Inferior parietal cortex (tissue), 1 donor: ENCODE measurements around the gene IGFBP2.

Experiments used
- DNase-seq: peaks from one replicate; pipeline ENCODE4 v3.0.0-alpha.2; 2016; ENCODE audit errors: extremely low spot score

The IGFBP2 gene

DNA sequence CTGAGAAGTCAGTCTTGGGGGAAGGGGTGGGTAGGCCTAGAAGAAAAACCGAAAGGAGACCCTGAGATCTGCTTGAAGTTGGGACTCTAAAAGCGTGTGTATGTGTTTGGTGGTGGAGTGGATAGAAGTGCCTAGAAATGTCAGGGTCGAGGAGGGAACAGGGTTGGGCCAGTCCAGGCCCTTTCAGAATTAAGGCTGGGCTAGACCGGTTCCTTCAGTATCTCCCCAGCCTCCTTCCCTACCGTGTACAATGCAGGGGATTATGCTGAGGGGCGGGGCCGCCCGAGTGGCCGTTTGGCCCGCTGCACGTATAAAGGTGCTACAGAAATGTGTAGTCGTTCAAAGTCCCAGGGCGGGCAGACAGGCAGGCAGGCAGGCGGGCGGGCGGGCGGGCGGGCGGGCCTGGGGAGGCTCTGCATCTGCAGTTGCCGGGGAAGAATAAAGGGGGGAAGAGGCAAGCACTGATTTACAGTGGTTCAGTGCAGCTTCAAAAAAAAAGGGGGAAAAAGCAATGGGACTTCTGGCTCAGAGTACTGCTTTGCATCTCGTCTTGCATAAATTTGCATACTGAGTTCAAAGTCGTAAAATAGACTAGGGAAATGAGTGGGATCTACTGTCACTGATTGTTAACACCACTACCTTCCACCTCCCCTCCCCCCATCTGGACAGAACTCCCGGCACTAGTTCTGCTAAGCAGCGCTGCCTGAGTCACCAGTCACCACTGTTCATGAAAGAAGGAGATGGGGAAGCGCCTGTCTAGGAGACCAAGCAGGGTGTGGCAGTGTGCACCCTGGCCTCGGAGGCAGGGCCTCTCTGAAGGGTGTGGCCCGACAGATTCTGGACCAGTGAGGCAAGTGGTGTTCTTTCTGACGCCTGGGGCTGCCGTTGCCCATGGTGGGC is 3.6 kb downstream of the IGFBP2 start:
- no peak for DNase-seq

GRCh38 chr2:216637472-216637871 is 4.3 kb downstream of the IGFBP2 start:
- DNase-seq, result no peak

DNA sequence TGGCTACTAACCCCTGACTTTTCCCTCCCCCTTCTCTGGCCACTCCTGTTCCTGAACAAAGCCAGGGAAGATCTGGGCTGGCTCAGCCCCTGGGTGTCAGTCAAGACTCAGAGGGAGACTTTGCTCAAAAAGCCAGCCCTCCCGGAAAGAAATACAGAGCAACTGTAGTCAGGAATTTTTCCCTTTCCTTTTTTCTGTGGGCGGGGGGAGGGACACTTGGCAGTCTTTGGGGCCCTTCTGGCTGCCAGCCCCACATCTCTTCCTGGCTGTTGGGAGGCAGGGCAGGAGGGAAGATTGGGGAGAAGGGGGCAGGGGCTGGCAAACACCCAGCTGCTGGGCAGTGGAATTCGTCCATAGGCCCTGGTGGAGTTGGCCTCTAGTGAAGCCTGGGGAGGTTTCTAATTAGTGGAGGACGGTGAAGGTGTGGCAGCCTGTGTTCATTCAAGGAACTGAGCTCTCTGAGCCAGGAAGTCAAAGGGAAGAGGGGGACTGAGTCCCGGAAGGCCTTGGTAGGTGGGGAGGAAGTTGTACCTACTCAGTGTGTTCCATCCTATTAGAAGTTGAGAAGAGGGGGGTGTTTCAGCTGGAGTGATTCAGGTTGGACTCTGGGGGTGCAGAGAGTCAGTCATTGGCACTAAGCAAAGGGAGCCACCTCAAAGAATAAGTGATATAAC is 10.9 kb downstream of the IGFBP2 start:
- no peak for DNase-seq

DNA sequence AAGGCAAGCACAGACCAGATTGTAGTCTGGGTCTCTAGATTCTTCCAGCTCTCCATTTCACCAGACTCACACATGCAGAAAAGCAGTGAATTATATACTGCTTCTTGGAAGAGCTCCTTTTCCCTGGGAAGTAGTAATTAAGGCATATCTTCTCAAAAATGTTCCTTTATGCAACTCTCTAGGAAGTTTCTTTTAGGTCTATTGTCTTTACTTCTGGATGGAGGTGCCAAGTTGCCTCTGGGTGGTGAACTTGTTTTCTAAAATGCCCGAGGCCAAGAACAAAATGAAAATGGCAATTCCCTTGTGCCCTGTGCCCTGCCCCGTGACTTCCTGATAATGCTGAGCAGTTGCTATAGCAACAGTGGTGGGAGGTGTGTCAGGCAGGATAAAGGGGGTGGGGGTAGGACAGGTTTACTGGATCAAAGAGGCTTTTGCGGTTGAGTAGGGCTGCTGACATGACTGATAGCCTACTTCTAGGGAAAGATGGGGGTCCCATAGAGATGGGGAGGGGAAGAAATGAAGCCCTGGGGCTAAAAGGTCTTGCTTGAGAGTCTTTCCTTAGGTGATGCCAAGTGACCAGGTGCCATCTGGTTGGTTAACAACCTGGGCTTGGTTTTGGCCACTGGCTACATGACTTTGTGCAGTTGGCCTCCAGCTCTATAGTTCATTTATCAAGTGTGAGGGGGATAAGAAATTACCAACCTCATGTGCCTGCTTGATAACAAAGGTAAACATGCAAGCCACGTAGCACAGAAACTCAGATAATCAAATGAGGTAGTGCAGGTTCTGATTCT is 11.8 kb downstream of the IGFBP2 start:
- no peak for DNase-seq

- DNase-seq, result no peak
Measured at GRCh38 chr2:216645636-216645950, 12.4 kb downstream of the IGFBP2 start.

GRCh38 chr2:216646116-216646515 is 12.9 kb downstream of the IGFBP2 start:
- no peak for DNase-seq

DNA sequence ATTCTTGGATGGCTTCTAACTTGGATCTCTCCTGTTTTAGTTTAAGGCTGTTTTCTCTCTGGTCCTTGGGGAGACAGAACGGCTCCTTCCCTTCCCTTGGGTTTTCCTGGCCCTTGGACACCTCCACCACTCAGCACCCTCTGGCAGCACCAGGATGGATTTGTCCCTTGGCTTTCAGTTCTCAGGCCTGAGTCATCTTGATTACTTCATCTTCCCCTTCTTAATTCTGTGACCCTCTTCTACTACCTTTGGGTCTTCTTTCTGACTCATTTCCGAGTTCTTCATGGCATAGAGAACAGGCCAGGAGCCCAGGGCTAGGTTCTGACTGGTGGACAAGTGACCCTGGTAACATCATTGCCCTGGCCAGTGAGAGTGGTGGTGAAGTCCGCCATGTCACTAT is 14.9 kb downstream of the IGFBP2 start:
- no peak for DNase-seq

GRCh38 chr2:216649574-216649973 is 16.4 kb downstream of the IGFBP2 start:
- no peak for DNase-seq

DNA sequence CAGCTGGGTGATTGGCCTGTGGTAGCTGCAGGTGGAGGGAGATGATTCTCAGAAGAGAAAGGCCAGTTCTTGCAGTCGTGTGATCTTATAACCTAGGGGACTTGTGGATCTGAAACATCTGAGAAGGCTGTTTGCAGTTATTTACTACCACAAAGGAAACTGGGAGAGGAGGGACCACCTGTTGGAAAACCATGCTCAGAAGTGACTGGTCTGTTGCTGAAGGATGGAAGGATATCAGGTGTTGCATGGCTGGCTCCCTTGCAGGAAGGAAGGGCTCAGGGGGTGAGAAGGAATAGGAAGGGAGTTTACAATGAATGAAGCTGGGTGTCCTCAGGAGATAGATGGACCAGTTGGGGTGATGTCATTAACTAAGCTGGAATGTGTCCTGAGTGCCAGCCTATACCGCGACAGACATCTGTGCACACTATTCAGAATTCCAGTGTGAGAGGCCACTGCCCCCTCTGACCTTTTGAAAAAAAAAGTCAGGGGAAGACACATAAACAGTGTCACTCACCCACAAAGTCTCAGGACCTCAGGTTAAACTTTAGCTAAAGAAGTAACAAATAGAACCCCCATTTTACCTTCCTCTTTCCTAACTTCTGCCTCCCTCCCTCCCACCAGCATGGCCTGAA is 17.5 kb downstream of the IGFBP2 start:
- no peak for DNase-seq

DNA sequence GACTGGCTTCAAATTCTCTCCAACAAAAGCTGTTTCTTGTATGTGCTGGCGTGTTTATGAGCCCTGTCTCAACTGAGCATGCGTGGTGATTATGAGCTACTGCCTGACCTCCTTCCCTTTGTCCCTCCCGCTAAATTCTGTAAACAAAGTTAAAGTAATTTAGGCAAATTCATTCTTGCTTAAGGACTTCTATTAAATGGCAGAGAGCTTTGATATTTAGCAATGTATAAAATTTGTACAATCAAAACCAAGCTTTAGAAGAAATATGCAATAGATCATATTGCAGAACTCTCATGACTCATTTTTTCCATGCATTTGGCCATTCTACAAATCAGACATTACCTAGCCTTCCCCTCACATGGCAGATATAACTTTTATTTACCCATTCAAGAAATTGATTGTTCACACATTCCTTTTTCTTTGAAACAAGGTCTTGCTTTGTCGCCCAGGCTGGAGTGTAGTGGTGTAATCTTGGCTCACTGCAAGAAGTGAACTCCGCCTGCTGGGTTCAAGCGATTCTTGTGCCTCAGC is 18.2 kb downstream of the IGFBP2 start:
- DNase-seq, result no peak

DNA sequence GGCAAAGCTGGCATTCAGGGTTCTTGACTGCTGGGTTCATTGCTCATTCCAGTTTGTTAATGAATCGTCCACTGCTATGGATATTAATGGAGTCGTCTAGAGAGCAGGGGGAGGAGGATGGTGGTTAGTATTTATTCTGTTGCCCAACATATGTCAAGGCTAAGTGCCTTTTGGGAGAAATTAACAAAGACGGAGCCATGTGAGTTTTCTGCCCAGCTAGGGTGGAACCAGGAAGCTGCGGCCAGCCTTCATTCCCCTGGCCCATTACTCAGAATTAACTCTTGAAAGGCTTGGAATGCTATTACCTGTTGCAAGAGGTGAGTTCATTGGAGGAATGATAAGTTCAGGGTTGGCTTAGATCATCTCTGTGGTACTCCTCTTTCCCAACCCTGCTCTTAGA is 19.3 kb downstream of the IGFBP2 start:
- DNase-seq, result no peak

DNA sequence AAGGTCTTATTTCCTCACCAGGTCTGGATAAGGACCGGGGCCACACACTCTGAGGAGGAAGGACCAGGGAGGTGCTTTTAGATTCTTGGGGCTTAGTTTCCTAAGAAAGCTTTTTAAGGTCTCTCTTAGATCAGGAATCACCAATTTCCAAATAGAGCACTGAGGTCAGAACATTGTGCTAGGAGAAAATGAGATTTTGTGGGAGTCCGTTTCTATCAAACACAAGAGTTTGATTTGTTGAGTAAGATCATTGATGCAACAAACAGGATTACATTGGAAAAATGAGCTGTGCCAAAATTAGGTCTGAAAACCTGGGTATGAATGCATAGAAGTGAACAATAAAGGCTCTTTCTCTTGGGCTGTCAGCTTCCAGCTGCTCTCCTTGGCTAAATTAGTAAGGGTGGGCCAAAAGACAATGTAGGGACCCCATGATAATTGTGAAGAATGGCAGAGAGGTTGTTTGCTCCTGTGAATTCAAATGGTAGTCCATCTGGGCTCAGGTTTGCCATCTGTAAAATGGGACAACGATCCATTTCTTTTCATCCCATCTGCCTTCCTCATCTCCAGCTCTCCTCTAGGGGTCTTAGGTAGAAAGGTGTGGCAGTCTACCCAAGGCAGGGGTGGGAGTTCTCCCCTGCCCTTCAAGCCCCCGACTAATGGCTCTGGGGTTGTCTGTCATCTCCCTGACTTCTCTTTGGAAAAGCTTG is 20.0 kb downstream of the IGFBP2 start:
- DNase-seq, result no peak

- DNase-seq, result no peak
Measured at GRCh38 chr2:216653931-216654365, 20.7 kb downstream of the IGFBP2 start.

GRCh38 chr2:216654528-216655052 is 21.4 kb downstream of the IGFBP2 start:
- no peak for DNase-seq

DNA sequence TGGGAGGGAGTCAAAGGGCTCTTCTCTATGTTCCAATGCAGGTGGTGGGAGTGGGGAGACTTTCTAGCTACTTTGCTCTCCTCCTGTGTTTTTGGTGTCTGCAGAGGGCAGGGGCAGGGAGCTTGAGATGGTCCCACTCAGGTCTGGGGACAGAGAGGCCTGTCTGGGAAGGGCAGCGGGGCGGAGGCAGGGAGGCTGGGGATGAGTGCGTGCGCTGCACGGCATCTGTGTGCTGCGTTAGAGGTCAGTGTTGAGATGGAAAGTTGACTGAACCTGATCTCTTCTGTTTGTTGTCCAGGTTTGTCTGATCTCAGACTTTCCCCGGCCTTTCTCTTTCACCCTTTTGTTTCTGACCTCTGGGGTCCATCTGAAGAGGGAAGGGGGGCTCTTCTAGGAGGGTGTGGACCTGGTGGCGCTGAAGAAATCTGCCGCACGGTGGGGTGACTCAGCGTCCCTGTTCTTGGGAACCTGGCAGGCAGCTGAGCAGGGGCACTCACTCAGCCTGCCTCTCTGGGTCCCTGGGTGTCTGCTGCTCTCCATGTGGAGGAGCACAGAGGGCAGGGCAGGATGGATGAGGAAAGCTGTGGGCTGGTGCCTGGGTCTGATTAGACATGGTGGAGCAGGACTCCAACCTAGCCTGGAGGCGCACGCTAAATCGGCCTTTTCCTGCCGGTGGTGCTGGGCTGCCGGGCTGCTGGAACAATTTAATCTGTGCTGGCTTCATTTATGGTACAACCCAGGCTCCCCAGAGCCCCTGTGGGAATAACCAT is 24.1 kb downstream of the IGFBP2 start:
- DNase-seq, result no peak

DNA sequence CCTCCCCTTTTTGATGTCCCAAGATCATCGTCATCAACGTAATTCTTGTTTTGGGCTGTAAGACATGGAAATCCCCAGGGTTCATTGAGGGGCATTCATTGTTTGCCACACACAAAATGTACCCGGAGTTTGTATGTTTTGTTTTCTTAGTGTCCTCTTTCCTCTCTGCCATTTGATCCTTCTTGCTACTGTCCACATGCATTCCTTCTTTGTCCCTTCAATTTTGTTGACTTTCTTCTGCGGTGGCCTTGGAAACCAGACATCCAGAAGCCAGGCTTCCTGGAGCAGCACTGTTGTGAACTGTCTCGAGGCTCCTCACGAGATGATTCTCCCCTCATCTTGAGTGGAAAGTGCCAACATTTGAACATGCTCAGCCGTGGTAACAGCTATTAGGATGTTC is 24.8 kb downstream of the IGFBP2 start:
- no peak for DNase-seq

GRCh38 chr2:216658757-216659156 is 25.5 kb downstream of the IGFBP2 start:
- DNase-seq, result no peak

- DNase-seq, result no peak
Measured at GRCh38 chr2:216659276-216659675, 26.1 kb downstream of the IGFBP2 start.

DNA sequence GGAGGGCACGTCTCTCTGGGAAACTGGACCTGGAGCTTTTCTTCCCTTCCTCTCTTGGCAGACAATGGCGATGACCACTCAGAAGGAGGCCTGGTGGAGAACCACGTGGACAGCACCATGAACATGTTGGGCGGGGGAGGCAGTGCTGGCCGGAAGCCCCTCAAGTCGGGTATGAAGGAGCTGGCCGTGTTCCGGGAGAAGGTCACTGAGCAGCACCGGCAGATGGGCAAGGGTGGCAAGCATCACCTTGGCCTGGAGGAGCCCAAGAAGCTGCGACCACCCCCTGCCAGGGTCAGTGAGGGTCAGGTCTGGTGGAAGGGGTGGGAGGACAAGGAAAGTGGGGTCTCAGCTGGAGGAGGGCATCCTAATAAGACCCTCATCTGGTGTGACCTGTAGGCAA is 27.3 kb downstream of the IGFBP2 start:
- DNase-seq, result no peak

DNA sequence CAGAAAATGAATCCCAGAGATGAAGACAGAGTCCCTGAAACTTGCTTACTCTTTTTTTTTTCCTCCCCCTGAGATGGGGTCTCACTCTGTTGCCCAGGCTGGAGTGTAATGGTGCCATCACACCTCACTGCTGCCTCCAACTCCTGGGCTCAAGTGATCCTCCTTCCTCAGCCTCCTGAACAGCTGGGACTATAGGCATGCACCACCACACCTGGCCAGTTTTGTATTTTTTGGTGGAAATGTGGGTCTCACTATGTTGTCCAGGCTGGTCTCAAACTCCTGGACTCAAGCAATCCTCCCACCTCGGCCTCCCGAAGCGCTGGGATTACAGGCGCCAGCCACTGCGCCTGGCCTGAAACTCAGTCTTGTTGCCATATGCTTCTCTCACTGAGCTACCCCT is 27.8 kb downstream of the IGFBP2 start:
- DNase-seq, result no peak
